Measurements from ENCODE around the gene VN1R5.
"Not testable (repeated sequence)": the region's sequence is repeated elsewhere in the genome, so short reads cannot be mapped to it uniquely, and the experiment has no call there.

Gene VN1R5

DNA sequence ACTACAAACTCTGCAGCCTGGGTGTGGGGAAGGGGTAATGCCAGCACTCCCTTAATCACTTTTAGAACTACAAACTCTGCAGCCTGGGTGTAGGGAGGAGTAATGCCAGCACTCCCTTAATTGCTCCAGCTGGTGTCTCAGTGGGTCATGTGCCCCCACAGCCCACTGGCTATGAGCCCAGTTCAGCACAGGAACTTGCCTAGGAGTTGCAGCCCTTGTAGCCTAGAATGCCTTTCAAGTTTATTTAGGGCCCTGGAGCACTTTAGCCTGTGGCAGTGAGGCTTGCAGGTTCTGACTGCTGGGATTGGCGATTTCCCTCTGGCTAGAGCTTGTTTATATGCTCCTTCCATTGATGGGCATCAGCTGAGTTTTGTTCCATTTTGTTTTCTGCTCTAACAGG is 17.1 kb downstream of the VN1R5 start:
- DNase-seq (ENCODE audit: low spot score) = peak; percentile 29

DNA sequence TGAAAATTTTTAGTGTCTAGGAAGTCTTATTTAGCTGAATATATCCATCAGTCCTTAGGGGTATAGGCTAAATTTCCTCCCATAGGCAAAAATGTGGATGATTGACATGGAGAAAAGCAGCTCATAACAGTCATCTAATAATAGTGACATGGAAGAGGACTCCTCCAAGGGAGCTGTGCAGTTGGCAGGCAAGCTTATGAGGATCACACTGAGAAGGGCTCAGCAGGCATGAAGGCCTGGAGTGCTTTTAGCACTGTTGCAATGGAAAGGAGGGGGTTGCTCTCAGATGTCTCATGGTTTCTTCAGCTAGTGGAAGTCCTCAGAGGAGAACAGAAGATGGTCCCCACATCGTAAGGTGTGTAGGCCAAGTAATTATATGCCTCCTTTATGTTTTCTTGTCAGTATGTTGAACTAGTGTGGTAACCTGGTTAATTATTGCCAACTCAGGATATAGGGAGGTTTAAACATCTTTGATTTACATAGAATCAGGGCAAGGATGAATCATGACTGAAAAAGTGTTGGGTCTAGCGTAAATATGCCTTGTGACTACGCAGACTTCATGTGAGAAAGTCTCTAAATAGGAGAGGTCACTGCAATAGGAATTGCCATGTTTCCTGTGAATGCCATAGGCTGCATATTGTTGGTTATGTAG is 18.9 kb downstream of the VN1R5 start:
- no peak for DNase-seq (ENCODE audit: low spot score)

DNA sequence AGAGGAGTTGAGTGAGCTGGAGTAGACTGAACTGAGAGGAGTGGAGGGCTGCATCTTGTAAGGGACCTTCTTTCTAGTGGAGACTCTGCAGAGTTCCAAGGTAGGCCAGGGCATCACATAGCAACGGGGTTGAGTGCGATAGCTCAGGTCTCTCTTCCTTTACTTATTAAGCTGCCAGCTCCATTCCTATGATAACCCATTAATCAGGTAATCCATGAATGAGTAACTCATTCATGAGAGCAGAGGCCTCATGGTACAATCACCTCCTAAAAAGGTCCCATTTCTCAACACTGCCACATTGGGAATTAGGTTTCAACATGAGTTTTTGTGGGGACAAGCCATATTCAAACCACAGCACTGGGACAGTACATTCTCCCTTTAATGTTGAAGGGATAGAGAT is 21.3 kb downstream of the VN1R5 start:
- DNase-seq (ENCODE audit: low spot score) = no peak

DNA sequence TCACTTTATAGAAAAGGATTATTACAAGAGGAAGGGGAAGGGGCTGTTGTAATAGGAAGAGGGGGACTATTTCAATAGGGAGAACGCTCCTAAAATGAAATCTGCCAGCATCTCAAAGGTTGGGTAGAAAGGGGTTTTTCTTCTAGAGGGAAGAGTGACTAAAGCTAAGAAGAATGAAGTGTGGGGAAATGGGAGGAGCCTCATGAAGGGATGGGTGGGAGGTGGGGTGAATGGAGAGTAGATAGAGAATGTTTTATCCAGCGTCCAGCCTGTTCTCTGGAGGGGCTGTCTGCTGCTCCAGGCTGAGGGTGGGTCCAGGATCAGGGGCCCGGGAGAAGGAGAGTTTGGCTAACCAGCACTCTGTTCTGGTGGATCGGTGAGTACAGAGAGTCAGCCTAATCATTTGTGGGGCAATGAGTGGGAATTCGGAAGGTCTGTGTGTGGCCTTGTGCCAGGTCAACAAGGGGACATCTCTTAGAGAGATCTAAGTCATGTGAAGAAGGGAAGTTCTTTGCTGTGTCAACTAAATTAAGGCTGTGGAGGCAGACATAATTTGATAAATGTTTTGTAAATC is 25.2 kb downstream of the VN1R5 start:
- DNase-seq (ENCODE audit: low spot score) = no peak

DNA sequence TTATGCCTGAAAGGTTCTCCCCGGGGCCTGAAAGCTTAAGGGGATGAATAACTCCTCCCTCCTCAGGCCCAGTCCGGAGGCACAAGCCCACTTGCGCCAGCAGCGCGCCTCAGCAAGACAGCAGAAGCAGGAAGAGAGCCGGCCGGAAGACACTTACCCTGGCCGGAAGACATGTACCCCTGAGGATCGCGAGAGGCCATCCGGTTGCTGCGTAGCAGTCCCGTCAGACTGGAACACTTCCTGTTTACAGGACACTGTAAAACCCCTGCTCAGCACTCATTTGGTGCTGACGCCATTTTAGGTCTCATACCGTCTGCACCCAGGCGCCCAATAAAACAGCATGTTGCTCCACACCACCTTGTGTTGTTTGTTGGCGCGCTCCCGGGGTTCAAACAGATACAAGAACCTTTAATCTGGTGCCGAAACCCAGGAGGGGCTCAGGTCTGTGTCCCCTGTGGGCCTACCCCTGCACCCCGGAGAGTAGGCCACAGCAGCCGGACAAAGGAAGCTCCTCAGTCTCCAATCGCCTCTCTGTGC is 30.3 kb downstream of the VN1R5 start:
- no peak for DNase-seq (ENCODE audit: low spot score)

DNA sequence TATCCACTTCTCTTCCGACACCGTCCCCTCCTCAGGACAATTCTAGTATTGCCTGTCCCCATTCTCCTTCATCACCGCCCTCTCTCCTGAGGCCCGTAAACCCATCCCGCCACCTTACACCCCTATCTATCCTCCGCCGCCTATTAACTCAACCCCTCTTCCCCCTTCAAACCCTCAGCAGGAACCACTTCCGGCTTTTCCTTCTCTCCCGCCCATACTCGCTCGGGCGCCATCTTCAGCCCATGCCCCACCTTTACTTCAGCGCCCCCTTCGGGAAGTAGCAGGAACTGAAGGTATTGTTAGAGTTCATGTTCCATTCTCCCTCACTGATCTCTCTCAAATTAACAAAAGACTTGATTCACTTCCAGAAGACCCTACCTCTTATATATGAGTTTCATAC is 31.6 kb downstream of the VN1R5 start:
- DNase-seq (ENCODE audit: low spot score) = no peak

DNA sequence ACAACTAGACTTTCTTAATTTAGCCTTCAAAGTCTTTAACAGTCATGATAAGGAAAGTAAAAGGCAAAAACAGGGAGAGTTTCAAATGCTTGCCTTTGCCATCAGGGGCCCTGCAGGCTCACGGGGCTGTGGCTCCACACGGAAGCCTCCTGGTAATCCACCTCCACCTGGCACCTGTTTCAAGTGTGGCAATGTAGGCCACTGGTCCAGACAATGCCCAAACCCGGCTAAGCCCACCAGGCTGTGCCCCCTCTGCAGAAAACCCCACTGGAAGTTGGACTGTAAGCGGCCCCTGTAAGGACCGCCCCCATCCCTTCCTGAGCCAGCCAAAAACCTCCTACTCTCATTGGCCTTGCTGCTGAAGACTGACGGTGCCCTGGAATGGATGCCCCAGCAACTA is 32.5 kb downstream of the VN1R5 start:
- no peak for DNase-seq (ENCODE audit: low spot score)

DNA sequence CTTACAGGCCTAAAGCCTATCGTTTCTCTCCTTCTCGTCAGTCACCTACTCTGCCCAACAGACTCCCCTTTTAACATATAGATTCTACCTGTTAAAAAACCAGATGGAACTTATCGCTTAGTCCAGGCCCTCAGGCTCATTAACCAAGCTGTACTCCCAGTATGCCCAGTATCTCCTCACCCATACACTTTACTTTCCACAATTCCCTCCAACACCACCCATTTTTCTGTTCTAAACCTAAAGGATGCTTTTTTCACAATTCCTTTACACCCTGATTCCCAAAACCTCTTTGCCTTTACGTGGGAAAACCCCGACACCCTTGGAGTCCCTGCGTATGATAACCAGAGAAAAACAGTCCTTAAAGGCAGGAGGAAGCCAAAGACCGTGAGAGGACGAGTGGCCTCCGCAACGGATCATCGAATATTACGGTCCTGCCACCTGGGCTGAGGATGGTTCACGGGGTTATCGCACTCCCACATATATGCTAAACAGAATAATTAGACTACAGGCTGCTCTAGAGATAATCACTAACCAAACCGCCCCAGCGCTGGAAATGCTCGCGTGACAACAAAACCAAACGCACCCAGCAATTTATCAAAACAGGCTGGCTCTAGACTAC is 33.5 kb downstream of the VN1R5 start:
- DNase-seq (ENCODE audit: low spot score) = not testable (repeated sequence)

DNA sequence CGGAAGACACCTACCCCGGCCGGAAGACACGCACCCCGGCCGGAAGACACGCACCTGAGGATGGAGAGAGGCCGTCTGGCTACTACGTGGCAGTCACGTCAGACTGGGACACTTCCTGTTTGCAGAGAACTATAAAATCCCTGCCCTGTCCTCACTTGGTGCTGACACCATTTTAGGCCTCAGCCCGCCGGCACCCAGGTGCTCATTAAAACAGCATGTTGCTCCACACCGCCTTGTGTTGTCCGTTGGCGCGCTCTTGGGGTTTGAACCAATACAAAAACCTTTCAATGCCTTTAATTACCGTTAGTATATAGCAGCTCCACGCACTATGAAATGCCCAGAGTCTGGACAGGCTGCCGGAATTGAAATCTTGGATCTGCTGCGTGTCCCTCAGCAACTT is 34.7 kb downstream of the VN1R5 start:
- no peak for DNase-seq (ENCODE audit: low spot score)

DNA sequence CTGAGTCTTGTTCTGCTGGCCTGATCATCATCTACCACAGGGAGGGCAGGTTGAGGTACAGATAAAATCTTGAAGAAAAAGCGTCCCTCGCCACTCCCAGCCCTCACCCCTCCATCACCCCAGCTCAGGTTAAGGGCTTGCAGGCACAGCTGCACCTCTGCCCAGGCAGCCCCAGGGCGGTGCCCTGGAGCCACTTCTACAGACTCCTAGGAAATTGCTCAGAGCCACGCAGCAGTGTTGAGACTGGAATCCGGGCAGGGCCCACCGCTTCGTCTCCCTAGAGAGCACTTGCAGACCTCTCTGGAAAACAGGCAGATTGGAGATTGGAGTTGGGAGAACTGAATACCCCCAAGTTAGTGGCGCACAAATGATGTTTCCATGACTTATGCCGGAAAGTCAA is 35.3 kb downstream of the VN1R5 start:
- DNase-seq (ENCODE audit: low spot score) = no peak

DNA sequence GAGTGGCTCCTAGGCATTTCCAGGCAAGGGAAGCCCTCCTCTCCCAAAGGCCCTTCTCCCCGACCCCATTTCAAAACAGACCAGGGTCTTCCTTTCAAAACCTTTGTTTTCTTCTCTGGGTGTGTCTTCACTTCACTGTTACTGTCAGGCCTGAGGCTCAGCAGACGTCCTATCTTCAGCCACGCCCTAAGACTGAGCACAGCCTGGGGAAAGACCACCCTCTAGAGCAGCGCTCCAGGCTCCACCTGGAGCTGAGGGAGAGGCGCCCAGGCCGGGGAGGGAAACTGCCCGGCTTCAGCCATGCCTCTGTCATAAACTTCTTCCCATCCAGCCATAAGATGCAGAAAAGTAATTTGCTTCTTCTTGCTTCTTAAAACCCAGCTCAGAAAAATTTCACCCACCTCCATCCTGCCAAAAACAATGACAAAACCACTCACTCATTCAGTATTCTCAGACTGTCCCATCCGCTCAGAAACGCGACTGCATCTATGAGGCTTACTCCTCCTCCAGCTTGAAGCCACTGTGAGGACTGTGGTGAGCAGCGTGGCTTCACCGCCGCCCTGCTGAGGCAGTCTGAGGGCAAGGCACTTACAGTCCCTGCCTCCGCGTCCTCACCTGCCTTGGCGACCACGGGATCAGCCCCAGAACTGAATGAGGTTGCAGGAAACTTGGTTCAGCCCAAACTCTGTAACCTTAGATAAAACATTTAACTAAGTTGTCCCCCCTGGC is 36.1 kb downstream of the VN1R5 start:
- DNase-seq (ENCODE audit: low spot score) = no peak

DNA sequence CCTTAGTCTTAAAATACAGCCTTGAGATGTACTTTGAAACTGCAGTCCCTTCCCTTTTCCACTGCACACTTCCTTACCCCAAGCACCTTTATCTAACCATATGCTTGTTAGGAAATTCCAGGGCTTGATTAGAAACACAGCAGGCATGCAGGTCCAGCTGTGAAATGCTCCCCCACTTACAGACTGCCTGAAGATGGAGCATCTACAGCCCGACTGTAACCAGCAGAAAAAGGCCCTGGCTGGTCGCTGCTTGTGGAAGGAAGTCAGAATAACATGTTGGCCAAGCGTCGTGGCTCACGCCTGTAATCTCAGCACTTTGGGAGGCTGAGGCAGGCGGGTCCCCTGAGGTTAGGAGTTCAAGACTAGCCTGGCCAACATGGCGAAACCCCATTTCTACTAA is 37.2 kb downstream of the VN1R5 start:
- DNase-seq (ENCODE audit: low spot score) = no peak

DNA sequence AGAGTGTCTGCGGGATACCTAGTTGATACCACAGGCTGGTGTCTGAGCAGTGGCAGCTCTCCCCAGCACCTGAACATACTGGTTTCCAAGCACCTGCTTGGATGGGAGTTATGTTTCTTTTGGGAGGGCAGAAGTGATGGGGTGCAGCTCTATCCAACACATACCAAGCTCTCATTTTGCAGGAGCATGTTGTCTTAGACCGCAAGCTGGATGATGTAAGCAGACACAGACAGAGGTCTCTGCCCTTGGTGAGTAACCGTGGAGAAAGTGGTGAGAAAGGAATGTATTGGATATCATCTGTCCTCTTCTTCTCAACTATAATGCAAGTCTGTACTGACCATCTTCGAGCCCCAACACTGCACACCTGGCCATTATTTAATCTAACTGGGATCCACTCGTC is 38.4 kb downstream of the VN1R5 start:
- no peak for DNase-seq (ENCODE audit: low spot score)

DNA sequence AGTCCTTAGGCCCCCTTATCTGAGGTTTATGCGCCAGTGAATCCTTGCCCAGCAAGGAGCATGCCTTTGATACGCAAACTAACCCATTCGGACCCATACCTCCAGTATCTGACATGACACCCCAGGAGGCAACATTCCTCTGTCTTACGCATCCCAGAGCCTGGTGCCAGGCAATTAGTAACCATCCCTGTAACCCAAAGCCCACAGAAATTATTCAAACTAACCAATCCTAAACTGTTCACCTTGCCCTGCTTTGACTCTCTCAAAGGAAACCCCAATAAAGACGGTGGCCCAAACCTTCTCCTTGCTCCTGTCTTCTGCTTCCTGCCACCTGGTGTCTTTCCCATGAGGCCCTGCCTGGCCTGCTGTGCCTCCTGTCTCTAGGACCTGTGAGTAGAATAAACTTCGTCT is 39.4 kb downstream of the VN1R5 start:
- no peak for DNase-seq (ENCODE audit: low spot score)

DNA sequence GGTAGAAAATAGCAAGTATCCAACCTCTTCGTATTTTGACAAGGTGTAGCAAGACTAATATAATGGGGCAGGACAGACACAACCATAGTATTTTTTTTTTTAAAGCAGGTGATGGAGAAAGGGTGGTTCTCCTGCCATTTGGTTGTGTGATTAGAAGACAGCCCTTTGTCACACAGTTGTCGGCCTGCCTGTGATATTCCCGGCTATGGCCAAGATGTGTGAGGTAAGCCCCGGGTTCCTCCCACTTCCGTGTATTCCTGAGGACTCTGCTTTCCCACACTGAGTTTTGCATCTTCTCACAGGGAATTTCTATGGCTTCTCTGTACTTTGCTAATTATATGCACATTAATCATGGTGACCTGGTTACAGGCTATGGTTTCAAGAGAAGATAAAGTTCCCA is 39.9 kb downstream of the VN1R5 start:
- no peak for DNase-seq (ENCODE audit: low spot score)

DNA sequence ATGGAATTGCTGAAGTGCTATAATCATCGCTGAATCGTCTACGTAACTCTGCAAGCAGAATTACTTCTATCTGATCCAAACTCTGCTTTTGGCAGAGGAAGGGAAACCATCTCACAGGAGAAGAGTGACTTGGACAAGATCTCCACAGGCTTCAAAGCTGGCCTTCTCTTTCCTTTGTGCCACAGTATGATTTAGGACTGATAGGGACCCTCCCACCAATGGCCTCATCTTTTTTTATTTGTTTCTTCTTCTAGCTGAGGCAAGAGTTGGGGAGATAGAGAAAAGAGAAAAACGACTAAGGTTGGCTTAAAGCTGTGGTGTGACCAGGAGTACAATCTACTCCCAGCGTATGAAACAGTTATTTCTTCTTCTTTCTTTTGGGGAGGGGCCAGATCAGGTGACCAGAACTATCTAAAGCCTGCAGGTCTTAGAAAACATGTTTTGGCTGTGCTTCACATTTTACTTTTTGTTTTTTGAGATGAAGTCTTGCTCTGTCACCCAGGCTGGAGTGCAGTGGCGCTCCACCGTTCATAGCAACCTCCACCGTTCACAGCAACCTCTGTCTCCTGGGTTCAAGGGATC is 40.8 kb downstream of the VN1R5 start:
- DNase-seq (ENCODE audit: low spot score) = no peak

DNA sequence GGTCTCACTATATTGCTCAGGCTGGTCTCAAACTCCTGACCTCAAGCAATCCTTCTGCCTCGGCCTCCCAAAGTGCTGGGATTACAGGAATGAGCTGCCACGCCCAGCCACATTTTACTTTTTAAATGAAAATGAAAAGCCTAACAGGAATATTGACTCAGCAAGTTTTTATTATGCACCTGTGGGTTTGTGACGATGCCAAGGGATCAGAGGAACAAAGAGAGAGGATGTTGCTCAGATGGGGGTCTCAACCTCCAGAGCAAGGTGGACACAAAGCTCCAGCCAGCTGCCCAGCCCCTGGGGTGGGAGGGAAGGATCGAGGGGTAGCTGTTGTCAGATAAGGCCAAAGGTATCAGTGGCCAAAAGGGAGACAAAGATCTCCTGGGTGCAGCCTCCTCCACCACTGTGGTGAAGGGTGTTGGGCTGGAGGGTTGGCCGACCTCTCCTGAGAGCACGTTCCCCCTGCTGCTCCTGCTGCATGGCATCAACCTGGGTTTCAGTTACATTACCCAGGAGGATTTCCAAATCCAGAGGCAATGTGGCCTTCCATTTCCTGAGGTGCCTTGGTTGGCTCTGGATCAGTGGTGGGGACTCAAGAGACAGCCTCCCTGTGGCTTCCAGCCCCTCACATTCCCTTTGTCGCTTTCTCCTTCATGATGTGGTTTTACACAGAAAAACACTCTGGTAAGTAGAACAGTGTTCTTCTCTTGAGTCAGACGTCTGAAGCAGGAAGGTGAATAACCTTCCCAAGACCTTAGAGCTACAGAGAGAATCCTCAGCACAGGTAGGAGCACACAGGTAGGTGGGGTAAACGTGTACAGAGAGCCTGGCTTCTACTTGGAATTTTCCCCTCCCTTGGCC is 41.6 kb downstream of the VN1R5 start:
- DNase-seq (ENCODE audit: low spot score) = no peak

DNA sequence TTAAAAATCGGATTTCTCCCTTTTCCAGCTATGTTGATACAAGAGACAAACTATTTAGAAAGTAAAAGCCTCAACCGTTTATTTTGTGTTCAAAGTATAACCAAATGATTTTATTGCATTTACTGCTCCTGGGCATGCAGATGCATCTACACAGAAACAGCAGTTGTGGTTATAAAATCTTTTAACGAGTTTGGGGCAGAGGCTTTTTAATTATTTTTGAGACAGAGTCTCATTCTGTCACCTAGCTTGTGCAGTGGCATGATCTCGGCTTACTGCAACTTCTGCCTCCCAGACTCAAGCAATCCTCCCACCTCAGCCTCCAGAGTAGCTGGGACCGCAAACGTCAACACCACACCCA is 42.2 kb downstream of the VN1R5 start:
- DNase-seq (ENCODE audit: low spot score) = no peak

DNA sequence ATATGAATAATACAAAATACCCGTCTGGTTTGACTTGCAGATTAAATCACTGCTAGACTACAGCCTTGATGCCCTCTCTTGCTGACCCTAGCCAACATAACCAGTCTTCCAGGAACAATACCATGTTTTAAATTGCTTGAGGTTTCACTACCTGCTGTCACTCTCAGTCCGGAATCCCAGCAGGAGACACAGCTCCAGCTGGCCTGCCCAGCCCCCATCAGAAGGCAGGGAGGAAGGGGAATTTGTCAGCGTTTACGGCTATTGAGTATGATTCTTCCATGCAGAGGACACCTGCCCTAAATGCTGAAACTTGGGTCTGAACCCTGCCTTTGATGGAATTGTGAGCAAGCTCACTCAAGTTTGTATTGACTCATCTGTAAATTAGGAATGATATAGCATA is 42.8 kb downstream of the VN1R5 start:
- DNase-seq (ENCODE audit: low spot score) = no peak

DNA sequence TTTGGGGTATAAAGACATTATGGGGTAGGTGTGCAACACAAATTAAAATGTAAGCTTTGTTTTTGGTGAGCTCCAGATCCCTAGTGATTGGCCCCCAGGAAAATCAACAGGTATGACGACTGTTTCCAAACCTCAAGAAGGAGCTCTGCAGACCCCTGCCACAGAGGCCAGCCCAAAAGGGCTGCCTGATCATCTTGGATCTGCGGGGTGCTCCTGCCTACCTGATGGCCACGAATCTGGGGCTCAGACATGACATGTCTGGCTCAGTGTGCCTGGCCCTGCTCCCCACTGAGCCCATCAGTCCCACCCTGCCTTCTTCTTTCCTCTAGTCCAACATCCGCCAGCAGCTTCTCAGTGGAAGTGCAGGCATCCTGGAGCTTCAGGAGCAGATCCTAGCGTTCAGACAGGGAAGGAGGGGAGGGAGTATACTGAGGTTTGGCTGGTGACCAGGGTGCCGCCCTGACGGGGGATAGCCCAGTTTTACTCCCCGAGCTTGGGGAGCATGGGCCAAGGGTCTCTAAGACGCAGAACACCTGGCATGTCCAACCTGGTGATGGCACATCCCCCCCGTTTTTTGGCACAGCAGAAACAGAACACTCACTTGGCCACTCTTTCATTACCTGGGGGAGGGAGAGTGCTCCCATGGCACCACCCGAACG is 44.0 kb downstream of the VN1R5 start:
- DNase-seq (ENCODE audit: low spot score) = no peak

DNA sequence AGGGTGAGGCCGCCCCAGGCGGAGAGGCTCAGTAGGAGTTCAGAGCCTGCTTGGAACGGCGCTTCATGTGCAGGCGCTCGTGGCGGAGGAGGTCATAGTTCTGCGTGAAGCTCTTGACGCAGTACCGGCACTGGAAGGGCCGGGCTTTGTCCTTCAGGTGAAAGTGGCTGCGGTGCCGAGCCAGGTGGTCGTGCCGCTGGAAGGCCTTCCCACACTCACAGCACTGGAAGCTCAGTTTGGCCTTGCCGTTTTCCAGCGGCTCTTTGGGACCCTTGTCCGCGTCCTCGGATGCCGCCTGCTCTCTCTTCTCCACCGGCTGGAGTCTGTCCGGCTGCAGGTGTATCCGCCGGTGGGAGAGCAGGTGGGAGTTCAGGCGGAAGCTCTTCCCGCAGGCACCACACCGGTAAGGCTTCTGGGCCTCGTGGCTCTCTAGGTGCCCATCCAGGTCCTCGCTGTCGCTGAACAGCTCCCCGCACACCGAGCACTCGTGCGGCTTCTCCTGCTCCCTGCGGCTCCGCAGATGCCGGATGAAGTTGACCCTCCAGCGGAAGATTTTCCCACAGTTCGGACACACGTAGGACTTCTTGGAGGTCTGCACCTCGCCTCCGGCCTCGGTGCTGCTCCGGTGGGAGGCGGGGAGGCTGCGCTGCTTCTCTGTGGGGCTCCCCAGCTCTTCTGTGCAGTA is 44.8 kb downstream of the VN1R5 start:
- no peak for DNase-seq (ENCODE audit: low spot score)

Measured in globus pallidus (tissue), 1 donor.